Lung microvascular endothelial cell (primary cell): Measurements from ENCODE around the gene ANKMY1. TPM values are rescaled to one million over a fixed set of nuclear protein-coding genes. Genes with fewer than 3 reads are reported as not detected.

Experiments
- DNase-seq, 2 donors: peaks; one replicate each; pipeline versions ENCODE4 v3.0.0 to v3.0.0-alpha.2; 2010; ENCODE audit warnings: low read depth in 2 of 2
- total RNA-seq: library from RNA; depleted of rRNA; stranded (reverse); fragments of >200 nt; gene quantifications from 2 replicates; pipeline ENCODE4 v1.2.1, GENCODE V29; 2014

ANKMY1 gene
- total RNA-seq, 1 donor from 2014 or later: 6.0 TPM

- peak; percentile 72 to 75 for DNase-seq
Measured at GRCh38 chr2:240437861-240438809, 119.7 kb downstream of the ANKMY1 start.

- DNase-seq: no peak
Measured at GRCh38 chr2:240437551-240437860, 120.3 kb downstream of the ANKMY1 start.

GRCh38 chr2:240436683-240437550 lies 120.9 kb downstream of the ANKMY1 start:
- peak; percentile 27 to 53 for DNase-seq

GRCh38 chr2:240435948-240436682 lies 121.7 kb downstream of the ANKMY1 start:
- DNase-seq: peak; percentile 30 to 39

GRCh38 chr2:240435457-240435947 lies 122.3 kb downstream of the ANKMY1 start, which contains the start of gene GPC1:
Gene GPC1, plus strand, starts transcription at chr2:240435663. Its CDS starts 256 bp downstream, at chr2:240435919.
- peak; percentile 67 to 83 for DNase-seq

GRCh38 chr2:240434728-240435456 lies 122.9 kb downstream of the ANKMY1 start:
- peak; percentile 75 to 86 for DNase-seq

GRCh38 chr2:240433973-240434727 lies 123.6 kb downstream of the ANKMY1 start:
- DNase-seq: peak in 1 of 2 donors; percentile 88

GRCh38 chr2:240432820-240433801 lies 124.7 kb downstream of the ANKMY1 start:
- DNase-seq: no peak

- no peak for DNase-seq
Measured at GRCh38 chr2:240432430-240432819, 125.4 kb downstream of the ANKMY1 start.

- no peak for DNase-seq
Measured at GRCh38 chr2:240431661-240432424, 125.9 kb downstream of the ANKMY1 start.

- DNase-seq: no peak
Measured at GRCh38 chr2:240431271-240431660, 126.5 kb downstream of the ANKMY1 start.

- no peak for DNase-seq
Measured at GRCh38 chr2:240430595-240430994, 127.2 kb downstream of the ANKMY1 start.

- no peak for DNase-seq
Measured at GRCh38 chr2:240429872-240430491, 127.8 kb downstream of the ANKMY1 start.
